Measurements from ENCODE around the gene FNDC10. TPM values are rescaled to one million over a fixed set of nuclear protein-coding genes. Genes with fewer than 3 reads are reported as not detected.
A peak's percentile ranks its signal among the peaks of the same experiment; 100 is the strongest.

FNDC10 gene
- total RNA-seq, 2 donors from 2014 or later, result 1.3 to 2.3 TPM

DNA sequence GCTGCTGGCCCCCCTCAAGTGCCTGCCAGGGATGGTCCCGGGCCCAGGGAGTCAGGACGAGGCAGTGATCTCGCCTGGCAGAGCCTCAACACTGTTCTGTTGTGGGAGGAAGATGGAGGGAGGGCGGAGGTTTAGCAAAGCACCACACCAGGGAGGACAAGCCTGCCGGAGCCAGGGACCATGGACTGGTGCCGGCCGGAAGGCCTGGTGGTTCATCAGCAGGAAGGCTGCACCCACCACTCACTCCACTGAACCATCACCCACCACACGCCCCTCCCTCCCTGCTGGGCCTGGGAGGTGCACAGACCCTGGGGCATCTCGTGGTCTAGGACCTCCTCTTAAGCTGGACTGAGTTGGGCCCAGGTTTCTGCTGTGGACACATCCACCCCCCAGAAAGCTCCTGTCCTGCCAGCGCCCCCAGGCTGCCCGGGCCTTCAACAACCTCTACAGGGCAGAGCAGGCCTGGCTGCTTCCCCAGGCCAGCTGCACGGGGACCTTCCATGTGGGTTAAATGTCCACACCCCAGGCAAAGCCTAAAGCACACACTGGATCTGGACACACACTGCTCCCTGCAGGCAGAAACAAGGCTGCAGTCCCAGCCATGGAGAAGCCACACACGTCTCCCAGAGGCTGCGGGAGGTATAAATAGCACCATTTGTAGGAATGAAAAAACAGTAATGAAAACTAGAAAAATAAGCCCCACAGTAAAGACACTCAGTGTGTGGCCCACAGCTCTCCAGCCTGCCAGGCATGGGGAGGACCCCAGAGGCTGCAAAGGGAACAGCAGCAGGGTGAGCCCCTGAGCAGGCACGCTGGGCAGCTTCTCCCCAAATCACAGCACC lies 49.1 kb downstream of the FNDC10 start:
- H3K36me3 ChIP-seq (replicated peaks in 1 of 2; ENCODE audit: insufficient read depth in 1 of 2, low read depth in 2 of 2), result no peaks in the 10 kb centered on the region
- no peaks in the 10 kb centered on the region for H3K9me3 ChIP-seq
- 57 to 58% methylated on average over 14 to 15 of the region's 15 CpGs for WGBS, 2 donors
- H3K4me3 ChIP-seq, result no peak overlapping the region
- TF ChIP-seq, protein P1, sequence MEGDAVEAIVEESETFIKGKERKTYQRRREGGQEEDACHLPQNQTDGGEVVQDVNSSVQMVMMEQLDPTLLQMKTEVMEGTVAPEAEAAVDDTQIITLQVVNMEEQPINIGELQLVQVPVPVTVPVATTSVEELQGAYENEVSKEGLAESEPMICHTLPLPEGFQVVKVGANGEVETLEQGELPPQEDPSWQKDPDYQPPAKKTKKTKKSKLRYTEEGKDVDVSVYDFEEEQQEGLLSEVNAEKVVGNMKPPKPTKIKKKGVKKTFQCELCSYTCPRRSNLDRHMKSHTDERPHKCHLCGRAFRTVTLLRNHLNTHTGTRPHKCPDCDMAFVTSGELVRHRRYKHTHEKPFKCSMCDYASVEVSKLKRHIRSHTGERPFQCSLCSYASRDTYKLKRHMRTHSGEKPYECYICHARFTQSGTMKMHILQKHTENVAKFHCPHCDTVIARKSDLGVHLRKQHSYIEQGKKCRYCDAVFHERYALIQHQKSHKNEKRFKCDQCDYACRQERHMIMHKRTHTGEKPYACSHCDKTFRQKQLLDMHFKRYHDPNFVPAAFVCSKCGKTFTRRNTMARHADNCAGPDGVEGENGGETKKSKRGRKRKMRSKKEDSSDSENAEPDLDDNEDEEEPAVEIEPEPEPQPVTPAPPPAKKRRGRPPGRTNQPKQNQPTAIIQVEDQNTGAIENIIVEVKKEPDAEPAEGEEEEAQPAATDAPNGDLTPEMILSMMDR (IDR thresholded peaks at IDR 0.05), result peak in 5 of 7 experiments; percentile 19 to 43 (median 27)
- TF ChIP-seq POLR2A (IDR thresholded peaks at IDR 0.05), result no peak
- ATAC-seq, result peak; percentile 55
- peaks cover 17% of the 10 kb centered on the region for H3K4me1 ChIP-seq
- peak overlapping the region in 2 of 4 donors; percentile 18 to 48 for H3K27ac ChIP-seq
- no peaks in the 10 kb centered on the region for H3K27me3 ChIP-seq
- intact Hi-C loops (cut with DNase I), result no loop called here
- DNase-seq, result peak in 2 of 4 donors; percentile 26 to 41

DNA sequence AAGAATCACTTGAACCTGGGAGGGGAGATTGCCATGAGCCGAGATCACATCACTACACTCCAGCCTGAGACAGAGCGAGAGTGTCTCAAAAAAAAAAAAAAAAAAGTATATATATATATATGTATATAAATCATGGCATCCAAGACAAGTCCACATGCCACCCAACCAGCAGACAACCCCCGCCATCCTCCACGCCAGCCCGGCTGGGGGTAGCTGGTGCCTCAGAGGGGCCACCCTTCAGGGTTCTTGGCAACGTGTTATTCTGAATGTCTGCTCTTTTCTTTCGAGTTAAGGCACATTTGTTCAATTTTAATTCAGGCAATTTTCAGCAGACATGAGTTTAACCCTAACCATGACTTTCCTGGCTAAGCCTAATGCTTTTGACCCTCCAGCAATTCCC lies 49.8 kb downstream of the FNDC10 start:
- no peak for TF ChIP-seq POLR2A (IDR thresholded peaks at IDR 0.05)
- TF ChIP-seq, protein P1 (IDR thresholded peaks at IDR 0.05), result no peak
- no peak for ATAC-seq
- WGBS, 2 donors, result 75 to 78% methylated on average over 7 of the region's 7 CpGs
- H3K4me1 ChIP-seq, result peaks cover 17% of the 10 kb centered on the region
- no peak overlapping the region for H3K27ac ChIP-seq
- DNase-seq, result no peak
- intact Hi-C loops (cut with DNase I), result no loop called here
- no peaks in the 10 kb centered on the region for H3K9me3 ChIP-seq
- H3K4me3 ChIP-seq, result no peak overlapping the region
- H3K27me3 ChIP-seq, result no peaks in the 10 kb centered on the region
- H3K36me3 ChIP-seq (replicated peaks in 1 of 2; ENCODE audit: insufficient read depth in 1 of 2, low read depth in 2 of 2), result no peaks in the 10 kb centered on the region

DNA sequence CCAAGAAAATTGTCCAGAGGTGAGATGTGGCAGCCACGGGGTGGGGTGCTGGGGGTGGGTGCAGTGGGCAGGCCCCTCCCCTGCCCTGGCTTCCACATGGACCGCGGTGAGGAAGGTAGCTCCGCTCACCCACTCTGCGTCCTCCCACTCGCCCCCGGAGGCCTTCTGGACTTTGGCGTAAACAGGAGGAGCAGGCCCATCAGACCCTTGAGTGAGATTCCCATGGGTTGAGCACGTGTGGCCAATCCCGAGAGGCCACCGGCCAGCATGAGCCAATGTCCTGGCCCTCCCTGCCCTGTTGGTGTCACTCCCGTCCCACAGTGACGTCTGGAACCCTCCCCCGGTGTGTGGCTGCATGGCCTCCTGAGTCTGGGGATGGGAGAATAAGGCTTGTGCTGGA lies 51.3 kb downstream of the FNDC10 start:
- no peak for DNase-seq
- no peak for TF ChIP-seq POLR2A (IDR thresholded peaks at IDR 0.05)
- TF ChIP-seq, protein P1 (IDR thresholded peaks at IDR 0.05), result no peak
- intact Hi-C loops (cut with DNase I), result no loop called here

More for the DNA sequence above, 51.3 kb downstream of the FNDC10 start:
- H3K27me3 ChIP-seq, result no peaks in the 10 kb centered on the region
- H3K4me1 ChIP-seq, result peaks cover 17% of the 10 kb centered on the region
- no peaks in the 10 kb centered on the region for H3K9me3 ChIP-seq
- H3K4me3 ChIP-seq, result no peak overlapping the region
- ATAC-seq, result no peak
- 82 to 88% methylated on average over 12 to 14 of the region's 14 CpGs for WGBS, 2 donors
- no peak overlapping the region for H3K27ac ChIP-seq
- no peaks in the 10 kb centered on the region for H3K36me3 ChIP-seq (replicated peaks in 1 of 2; ENCODE audit: insufficient read depth in 1 of 2, low read depth in 2 of 2)

Other genes with a start within 250 kb of the FNDC10 start
- 10 to 100 TPM; 23.3 to 48.5 TPM for gene MXRA8, start 241.6 kb downstream of the FNDC10 start, total RNA-seq
- 10 to 100 TPM; 79.4 to 93.7 TPM for gene AURKAIP1, start 224.9 kb downstream of the FNDC10 start, total RNA-seq
- gene CCNL2, start 200.8 kb downstream of the FNDC10 start, total RNA-seq, result 100 to 1,000 TPM; 225 to 246 TPM
- 10 to 100 TPM; 72.8 to 85.9 TPM for gene MRPL20, start 192.8 kb downstream of the FNDC10 start, total RNA-seq
- 10 to 100 TPM; 11.2 to 15.5 TPM for gene ANKRD65, start 178.9 kb downstream of the FNDC10 start, total RNA-seq
- gene VWA1, start 164.4 kb downstream of the FNDC10 start, total RNA-seq, result 10 to 100 TPM; 47.1 to 55.5 TPM
- 1 to 10 TPM; 1.6 to 2.3 TPM for gene ATAD3C, start 150.4 kb downstream of the FNDC10 start, total RNA-seq
- gene ATAD3B, start 128.4 kb downstream of the FNDC10 start, total RNA-seq, result 10 to 100 TPM; 16.6 to 37.2 TPM
- gene ATAD3A, start 88.0 kb downstream of the FNDC10 start, total RNA-seq, result 10 to 100 TPM; 15.8 to 20.8 TPM
- 1 to 10 TPM; 1.0 to 3.6 TPM for gene TMEM240, start 59.5 kb downstream of the FNDC10 start, total RNA-seq
- 100 to 1,000 TPM in 1 of 2 donors, 10 to 100 TPM in 1; 82.1 to 113 TPM for gene SSU72, start 25.3 kb downstream of the FNDC10 start, total RNA-seq
- gene MIB2, start 15.4 kb upstream of the FNDC10 start, total RNA-seq, result 100 to 1,000 TPM in 1 of 2 donors, 10 to 100 TPM in 1; 57.6 to 101 TPM
- gene MMP23B, start 32.0 kb upstream of the FNDC10 start, total RNA-seq, result 1 to 10 TPM in 1 of 2 donors, under 1 TPM in 1; 0.99 to 1.8 TPM
- gene CDK11B, start 58.9 kb upstream of the FNDC10 start, total RNA-seq, result 10 to 100 TPM; 14.5 to 45.5 TPM
- 10 to 100 TPM; 30.6 to 56.7 TPM for gene SLC35E2B, start 92.7 kb upstream of the FNDC10 start, total RNA-seq
- gene CDK11A, start 124.2 kb upstream of the FNDC10 start, total RNA-seq, result 10 to 100 TPM; 35.8 to 38.9 TPM
- 10 to 100 TPM; 51.7 to 56.3 TPM for gene NADK, start 178.3 kb upstream of the FNDC10 start, total RNA-seq